Activated CD4-positive, CD25-positive, alpha-beta regulatory T cell treated with anti-CD3 and anti-CD28 coated beads, Interleukin-2, amount 50 U/mL, for 16 hours (primary cell): ENCODE data around the gene RNU6-1.

Experiments used
- DNase-seq: peaks from one replicate; pipeline ENCODE4 v3.0.0-alpha.2; 2020; ENCODE audit warnings: low read depth, low spot score

Gene RNU6-1

DNA sequence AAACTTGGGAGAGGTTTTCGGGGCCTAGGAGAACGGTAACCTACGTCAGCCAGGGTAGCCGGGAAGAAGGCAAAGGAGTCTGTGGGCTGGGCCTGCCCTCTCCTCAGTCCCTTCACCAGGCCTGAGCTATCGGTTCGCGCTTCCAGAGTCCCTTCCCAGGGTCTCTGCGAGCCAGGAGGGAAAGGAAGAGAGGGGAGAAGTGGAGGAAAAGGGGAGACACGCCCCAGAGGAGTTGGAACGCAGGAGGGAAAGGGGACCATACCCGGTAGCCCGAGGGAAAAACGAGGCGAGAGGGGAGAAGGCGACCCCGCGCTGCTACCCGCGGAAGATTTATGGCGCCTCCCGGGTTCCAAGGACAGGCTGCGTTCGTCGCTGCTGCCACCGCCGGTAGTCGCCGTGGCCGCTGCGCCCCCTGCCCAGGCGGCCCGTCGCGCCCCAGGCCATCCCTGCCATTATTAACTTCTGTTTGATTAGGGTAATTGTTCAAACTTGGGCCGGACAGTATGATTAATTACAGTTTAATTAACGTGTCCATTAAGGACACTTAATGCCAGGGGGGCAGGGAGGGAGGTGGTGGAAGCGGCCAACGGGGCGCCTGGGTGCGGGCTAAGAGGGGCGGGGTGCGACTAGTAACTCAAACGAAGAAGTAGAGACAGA lies 17.9 kb downstream of the RNU6-1 start:
- no peak for DNase-seq

DNA sequence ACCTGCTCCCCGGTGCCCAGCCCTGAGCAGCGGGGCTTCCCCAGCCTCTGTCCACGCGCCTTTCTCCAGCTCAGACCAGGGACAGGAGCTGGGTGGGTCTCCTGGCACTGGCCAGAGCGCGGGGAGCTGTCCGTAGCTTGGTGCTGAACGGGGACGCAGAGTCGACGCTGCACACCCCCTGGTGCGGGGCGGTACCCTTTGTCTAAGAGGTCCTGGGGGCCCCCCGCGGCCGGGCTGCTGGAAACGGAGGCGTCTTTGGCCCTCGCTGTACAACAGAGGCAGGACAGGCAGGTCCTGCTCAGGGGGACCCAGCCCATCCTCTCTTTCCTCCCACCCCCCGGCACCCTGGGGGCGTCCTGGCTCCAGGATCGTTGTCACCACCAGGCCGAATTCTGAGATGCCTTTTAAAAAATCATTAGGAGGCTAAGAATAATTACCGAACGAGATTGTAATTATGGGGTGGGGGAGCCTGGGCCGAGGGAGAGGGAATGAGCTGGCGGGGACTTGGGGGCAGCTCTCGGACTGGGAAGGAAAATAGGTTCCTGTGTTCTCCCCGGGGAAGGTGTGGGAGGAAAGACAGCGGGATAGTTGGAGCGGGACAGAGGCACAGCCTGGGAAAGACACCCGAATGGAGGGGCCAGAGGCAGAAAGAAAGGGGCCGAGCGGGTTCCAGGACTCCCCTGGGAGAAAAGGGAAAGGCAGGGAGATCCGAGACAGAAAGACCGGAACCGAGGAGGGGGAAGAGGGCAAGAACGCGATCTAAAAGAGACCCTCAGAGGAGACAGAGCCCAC lies 18.7 kb downstream of the RNU6-1 start:
- DNase-seq = no peak

DNA sequence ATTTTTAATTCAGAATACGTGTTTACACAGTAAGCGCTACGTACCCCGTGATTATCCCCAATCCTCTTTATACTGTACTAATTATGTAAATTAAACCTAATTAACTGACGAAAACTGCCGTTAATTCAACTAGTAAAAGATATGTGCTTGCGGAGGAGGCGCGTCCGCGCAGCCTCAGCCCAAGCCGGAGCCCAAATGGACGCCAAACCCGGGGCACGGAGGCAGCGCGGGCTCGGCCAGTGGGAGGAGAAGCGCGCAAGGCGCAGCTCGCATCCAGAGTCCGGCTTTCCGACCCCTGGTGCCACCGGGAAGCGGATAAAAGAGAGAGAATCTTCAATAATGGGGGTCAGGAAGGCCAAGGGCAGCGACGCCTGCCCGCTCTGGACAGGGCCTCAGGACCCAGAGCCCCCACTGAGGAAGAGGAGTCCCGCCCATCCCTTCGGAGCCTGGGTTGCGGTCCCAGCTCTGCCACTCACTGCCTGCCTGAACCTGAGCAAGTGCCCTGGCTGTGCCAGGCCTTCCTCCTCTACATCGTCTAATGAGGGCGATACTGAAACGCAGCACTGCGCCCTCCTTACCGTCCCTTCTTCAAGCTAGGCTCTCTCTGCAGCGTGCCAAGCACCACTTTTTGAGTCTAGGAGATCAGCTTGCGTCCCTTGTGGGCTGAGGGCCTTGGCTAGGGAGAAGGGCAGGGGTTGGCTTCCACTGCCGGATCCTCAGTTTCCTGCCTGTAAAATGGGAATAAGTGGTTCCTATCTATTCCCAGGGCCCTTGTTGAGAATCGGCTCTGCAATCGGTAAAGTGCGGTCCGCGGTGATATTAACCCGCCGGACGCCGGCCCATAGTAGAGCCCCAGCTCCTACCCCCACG lies 19.5 kb downstream of the RNU6-1 start:
- DNase-seq = no peak

DNA sequence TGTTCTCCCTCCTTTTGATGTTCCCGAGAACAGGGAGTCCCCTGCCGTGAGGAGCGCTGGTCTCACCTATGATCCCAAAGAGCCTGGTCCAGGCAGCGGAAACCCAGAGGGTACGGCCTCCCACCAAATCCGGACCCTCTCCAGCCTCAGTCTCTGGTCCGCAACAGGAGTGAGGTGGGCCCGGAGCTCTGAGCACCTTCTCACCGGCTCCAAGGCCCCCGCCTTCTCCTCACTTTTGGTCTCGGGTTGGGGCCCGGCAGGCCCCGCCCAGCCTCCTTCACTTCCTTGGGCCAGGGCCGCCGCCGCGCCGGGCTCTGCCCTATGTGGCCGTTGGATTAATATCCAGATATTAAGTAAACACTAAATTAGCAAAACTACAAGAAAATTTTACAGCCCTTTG lies 20.2 kb downstream of the RNU6-1 start:
- DNase-seq = no peak

DNA sequence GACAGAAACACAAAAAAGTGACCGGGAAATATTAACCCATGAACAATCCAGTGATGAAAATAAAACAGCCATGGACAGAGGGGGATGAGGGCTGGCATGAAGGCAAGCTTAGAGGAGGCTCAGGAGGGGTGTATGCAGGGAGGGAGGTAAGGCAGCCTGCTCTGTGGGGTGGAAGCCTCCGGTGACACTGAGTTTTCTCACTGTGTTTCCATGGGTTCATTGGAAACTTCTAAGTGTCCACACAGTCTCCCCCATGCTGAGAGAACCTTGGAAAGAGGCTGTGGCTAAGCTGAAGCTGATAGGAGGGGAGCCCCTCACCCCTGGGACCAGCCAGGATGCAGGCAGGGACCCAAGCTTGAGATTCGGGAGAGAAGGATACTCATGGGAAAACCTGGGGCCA lies 21.4 kb downstream of the RNU6-1 start:
- DNase-seq = no peak

DNA sequence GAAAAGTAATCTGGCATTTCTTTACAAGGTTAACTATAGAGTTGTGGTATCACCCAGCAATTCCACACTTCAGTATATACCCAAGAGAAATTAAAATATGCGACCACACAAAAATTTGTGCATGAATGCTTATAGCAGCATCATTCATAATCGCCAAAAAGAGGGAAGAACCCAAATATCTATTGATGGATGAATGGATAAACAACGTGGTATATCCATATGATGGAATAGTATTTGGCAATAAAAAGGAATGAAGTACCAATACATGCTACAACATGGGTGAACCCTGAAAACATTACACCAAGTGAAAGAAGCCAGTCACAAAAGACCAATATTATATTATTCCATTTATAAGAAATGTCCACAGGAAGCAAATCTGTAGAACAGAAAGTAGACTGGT lies 23.2 kb downstream of the RNU6-1 start:
- DNase-seq = no peak

DNA sequence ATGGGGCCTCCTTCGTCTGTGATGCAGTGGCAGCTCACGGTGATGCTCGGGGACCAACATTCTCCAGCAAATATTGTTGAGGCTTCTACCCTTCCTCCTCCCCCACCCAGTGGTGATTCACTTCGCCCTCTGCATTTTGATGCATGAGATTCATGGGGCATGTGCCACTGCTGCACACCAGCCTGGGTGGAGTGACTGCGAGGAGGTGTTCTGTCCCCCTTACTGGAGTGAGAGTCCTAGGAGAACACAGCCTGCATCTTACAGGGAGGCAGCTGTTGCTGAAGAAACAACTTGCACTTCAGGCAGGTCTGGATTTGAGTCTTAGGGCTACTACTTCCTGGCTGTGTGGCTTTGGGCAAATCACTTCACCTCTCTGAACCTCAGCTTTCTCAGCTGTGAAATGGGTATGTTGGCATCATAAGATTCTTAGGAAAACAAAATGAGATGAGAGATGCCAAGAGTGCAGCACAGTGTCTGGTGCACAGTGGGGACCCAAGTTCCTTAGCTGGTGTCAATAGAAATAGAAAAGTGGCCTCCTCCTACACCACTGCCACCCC lies 24.7 kb downstream of the RNU6-1 start:
- DNase-seq = no peak

DNA sequence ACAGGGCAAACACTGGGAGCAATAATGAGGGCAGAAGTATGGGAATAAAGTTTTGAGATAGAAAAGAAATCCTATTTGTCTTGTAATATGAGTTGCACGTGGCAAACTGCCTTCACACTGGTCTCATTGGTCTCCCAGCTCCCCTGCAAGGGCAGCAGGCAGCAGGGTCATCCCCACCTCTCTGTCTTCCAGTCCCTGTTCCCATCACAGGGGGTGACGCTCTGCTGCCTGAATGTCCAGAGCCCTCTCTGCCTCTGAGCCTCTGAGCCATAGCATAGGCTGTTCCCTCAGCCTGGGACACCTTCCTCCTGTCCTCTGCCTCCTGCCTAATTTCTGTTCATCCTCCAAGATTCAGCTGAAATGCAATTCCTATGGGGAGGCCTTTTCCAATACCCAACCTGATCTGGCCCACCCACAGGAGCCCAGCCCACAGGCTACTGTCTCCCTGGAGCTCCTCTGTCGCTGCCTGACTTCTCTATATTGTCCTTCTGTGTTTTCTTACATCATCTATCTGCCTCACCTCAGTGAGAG lies 26.7 kb downstream of the RNU6-1 start:
- no peak for DNase-seq

DNA sequence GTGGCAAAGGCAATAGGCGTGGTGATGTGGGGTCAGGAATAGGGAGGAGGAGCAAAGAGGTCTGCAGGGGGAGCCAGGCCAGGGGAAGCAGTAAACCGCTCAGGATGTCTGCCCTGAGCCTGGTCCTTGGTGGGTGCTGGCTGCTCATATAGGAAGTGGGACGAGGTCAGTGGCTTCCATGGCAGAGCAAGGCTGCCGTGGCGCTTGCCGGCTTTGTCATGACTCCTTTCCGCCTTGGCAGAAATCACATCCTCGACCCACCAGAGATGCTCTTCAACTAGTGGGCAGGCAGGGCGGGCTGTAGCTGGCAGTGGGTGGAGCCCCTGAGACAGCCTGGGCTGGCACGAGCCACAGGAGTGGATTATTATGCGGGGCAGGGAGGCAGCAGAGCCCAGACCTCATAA lies 27.6 kb downstream of the RNU6-1 start:
- DNase-seq = no peak

DNA sequence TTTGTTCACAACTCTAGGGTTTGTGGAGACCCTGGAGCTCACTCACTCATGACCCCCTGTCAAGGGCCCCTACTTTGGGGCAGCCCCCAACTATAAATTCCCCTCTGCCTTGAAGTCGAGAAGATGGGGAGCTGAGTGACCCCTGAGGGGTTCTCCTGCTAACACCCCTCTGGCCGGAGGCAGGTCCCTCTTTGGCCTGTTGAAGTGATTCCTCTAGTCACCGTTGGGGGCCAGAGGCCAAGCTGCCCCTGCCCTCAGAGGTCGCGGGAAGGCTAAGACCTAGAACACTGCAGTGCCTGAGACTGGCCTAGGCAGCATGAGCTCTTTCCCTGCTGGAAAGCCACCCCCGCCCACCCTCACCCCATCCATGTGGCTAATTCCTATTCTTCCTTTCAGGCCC lies 30.0 kb downstream of the RNU6-1 start:
- DNase-seq = no peak

DNA sequence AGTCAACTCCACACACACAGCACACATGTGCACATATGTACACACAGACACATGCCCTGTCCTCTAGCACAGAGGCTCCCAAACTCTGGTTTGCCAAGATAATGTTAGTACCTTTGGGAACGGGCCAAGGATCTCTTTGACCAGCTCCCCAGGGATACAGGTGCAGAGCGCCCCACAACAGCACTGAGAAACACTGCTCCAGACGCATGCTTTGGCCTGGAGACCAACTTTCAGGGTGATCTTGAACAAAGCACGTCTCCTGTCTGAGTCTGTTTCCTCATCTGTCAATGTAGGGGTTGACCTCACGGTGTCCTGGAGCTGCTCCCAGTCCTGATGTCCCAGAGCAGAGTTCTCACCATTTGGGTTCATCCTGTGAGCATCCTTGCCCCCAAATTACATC lies 30.4 kb downstream of the RNU6-1 start:
- DNase-seq = no peak

DNA sequence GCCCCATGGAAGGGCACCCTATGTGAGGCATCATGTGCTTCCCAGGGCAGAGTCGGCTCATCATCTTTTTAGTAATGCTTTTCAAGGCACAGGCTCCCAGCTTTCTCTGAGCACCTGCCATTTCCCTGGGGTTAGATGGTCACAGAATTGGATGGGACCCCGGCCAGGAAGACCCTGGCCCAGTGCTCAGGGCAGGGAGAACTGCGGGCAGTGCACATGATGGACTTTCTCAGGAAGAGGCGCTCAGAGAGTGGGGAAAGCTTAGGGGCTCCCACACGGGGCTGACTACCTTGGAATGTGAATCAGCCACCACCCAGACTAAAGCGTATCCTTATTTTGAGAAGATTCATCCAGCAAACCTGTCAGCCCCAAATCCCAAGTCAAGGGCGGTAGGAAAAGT lies 31.0 kb downstream of the RNU6-1 start:
- no peak for DNase-seq

DNA sequence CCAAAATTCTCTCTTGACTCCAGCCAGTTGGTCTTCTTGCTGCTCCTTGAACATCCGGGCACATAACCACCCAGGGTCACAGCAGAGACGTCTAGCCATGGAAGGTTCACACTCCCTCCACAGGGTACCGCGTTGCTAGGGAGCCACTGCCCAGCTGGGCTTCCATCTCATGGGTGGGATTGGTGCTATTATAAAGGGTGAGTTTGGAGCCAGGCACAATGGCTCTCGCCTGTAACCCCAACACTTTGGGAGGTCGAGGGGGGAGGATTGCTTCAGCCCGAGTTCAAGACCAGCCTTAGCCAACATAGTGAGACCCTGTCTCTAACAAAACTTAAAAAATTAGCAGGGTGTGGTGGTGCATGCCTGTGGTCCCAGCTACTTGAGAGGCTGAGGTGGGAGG lies 32.0 kb downstream of the RNU6-1 start:
- DNase-seq = no peak

DNA sequence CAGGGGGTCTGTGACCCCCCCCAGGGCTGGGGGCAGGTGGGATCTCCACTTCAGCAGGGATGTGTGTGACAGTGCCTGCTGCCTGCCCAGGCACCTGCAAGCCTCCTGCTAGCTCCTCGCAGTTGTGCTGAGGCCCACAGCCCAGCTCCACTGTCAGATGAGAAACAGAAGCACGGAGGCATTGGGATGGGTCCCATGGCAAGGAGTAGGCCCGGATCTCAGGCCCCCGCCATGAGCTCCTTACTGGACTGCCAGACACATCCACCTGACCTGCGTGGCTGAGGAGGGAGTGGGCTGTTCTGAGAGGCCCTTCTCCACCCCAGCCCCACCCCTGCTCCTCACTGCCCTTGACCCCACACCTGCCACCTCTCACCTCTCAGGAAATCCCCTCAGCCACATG lies 32.7 kb downstream of the RNU6-1 start:
- DNase-seq = no peak

DNA sequence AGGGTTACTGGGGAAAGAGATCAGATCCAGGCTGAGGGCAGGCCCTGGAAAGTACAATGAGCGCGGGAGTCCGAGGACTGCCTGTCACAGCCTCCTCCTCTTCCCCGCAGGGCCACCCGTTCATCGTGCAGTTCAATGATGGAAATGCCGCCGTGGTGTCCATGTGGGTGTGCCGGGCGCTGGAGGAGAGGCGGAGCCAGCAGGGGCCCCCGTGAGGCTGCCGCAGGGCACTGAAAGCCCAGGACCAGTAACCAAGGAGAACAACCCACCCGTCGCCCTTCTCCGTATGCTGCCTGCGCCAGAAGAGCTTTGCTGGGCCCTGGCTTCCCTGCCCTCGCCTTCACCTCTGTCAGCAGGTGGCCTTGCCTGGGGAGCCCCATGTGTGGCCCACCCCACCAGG lies 33.3 kb downstream of the RNU6-1 start:
- DNase-seq = no peak

DNA sequence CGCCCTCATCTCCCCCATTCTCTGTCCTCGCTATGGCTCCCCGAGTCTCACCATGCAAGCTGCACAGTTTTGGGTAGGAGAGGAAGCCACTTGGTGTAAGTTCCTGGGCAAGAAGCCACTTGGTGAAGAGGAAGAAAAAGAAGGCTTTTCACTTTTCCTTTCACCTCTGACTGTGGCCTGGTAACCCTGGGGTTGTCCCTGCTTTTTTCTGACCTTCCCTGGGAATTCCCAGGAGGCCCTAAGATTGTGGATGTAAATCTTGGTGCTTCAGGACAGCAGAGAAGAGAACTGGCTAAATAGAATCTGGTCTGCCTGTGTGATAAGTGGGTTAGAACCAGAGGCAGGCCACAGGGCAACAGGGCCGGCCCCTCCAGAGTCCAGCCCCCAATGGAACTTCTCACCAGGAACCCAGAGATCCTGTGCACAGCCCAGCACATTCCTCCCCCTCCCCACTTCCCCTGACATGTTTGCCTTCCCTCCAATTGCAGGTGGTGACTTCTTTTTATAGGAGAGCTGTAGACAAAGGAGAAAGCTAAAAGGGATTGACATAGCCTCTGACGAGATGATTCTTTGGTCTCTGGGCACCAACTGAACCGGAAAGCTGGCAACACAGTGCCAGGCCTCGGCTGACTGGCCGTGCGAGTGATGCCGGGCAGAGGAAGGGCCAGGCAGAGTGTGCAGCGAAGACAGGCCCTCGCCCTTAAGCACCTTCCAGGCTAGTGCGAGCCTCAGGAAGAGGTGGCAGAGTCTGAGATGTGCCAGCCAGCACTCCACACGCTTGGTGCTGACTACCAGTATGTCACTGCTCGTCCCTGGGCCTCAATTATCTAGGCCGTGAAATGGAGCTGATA lies 34.0 kb downstream of the RNU6-1 start:
- DNase-seq = no peak

DNA sequence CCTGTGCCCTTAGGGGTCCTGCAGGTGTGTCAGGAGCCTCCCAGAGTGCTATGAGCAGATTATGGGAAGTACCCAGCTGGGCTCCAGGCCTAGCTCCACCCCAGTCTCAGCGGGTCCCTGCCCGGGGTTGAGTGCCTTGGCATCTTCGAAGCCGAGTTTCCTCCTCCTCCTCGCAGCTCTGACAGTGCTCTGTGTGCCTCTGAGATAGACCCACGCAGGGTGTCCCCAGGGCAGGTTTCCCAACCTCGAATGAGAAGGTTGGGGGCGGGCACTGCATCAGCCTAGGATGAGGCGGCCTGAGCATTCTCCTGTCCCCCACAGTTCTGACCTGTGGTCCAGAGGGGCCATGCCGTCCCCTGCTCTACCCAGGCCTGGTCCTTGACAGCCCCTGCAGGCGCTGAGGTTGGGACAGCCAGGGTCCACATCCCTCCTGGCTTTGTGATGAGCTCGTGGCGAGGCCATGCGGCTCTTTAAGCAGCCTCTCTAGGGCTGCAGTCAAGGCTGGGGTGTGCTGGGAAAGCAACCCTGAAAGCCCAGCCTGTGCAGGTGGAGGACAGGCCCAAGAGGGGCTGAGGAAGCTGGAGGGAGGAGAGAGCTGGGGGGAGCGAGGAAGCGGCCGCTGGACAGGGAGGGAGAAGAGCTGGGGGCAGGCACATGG lies 34.7 kb downstream of the RNU6-1 start:
- no peak for DNase-seq

DNA sequence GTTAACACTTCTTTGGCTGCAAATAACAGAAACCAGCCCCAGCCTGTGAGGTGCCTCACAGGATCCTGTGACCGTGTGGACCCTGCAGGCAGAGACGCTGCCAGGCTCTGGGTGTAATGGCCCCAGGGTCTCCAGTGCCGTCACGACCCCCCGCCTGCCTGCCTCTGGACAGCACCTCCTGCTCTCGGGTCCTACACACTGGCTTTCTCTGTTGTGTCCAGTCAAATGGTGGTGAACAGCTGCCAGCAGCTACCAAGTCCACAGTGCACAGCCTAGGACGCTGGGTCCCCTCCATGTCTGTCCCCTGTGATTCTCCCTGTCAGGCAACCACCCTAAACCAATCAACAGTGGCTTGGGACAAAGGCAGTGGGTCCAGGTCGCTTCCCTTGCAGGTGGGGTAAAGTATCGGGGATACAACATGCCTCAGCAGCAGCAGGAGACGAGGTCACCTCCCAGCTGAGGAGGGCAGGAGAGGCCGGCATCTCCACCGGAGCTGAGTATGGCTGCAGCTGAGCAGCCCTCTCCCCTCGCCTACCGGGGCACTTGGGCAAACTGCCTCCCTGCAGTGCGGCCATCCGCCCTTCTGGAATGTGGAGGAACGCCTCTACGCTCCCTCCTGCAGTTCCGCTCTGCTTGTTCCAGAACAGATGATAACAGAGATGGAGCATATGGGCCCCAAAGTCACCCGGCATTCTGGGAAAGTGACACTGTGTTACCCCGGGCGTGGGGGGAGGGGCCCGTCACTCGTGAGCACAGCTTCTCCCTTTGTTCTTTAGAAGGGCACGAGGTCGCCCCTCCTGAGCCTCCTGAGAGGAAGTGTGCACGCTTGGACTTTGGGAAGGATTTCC lies 35.6 kb downstream of the RNU6-1 start:
- no peak for DNase-seq

DNA sequence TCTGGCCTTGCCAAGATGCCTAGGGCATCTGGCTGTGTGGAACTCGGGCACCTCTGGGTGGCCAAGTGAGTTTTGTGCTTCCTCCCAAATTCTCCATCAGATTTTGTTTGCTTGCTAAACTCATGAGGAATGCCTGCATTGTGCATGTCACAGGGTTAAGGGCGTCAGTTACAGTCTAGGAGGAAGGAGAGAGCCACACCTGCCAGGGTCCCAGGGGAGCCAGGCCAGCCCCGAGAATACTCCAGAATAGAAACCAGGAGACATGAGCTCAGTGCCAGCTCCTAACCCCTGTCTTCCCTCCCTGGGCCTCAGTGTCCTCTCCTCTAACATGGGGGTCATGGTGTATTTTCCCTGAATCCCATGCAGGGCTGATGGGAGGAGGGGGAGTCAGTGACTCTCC lies 36.5 kb downstream of the RNU6-1 start:
- no peak for DNase-seq
